Measurements from ENCODE around the gene TTLL1. TPM values are rescaled to one million over a fixed set of nuclear protein-coding genes. Genes with fewer than 3 reads are reported as not detected.
A peak's percentile ranks its signal among the peaks of the same experiment; 100 is the strongest.

Gene TTLL1
- total RNA-seq, 1 experiment from 2014 or later, result 4.1 TPM

DNA sequence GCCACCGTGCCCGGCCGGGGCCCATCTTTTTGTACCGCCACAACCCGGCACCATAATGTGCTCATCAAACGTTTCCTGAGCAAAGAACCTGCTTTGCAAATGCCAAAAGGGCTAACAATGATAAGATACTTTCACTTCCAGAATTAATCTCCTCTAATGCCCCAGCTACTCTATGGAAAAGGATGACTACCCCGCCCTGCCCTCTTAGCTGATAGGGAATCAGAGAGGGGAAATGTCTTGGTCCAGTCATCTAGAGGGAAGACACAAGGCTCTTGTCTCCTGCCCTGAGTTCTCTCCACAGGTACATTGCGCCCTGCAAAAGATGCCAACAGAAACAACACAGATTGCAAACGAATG lies 586 bp downstream of the TTLL1 start:
- no peaks in the 10 kb centered on the region for H3K9me3 Mint-ChIP-seq (ENCODE audit: unreplicated experiment)
- Histone ChIP-seq H3K9me3 (no peaks in the 10 kb centered on the region), H3K27me3 (replicated peaks; ENCODE audit: control insufficient read depth, insufficient read depth, low read length) (no peaks in the 10 kb centered on the region), H3K36me3 (ENCODE audit: control insufficient read depth, insufficient read depth, low read length) (no peaks in the 10 kb centered on the region), H3K4me3 (ENCODE audit: low read depth, low read length) (peak overlapping the region; percentile 64), H3K4me1 (no peaks in the 10 kb centered on the region)
- H3K27me3 Mint-ChIP-seq (ENCODE audit: insufficient read depth, unreplicated experiment), result no peaks in the 10 kb centered on the region
- DNase-seq, result no peak
- H3K36me3 Mint-ChIP-seq (ENCODE audit: insufficient read depth, unreplicated experiment), result no peaks in the 10 kb centered on the region
- POLR2A ChIA-PET, result no interaction called here
- BruUV-seq (replicated peaks), result no TSS peak
- intact Hi-C loops (cut with micrococcal nuclease; ENCODE audit: unreplicated experiment), result loop anchor here (2.0 kb wide), 1 partner anchor 16 kb away; no protein-coding TSS in a partner anchor
- TF ChIP-seq, protein P1, sequence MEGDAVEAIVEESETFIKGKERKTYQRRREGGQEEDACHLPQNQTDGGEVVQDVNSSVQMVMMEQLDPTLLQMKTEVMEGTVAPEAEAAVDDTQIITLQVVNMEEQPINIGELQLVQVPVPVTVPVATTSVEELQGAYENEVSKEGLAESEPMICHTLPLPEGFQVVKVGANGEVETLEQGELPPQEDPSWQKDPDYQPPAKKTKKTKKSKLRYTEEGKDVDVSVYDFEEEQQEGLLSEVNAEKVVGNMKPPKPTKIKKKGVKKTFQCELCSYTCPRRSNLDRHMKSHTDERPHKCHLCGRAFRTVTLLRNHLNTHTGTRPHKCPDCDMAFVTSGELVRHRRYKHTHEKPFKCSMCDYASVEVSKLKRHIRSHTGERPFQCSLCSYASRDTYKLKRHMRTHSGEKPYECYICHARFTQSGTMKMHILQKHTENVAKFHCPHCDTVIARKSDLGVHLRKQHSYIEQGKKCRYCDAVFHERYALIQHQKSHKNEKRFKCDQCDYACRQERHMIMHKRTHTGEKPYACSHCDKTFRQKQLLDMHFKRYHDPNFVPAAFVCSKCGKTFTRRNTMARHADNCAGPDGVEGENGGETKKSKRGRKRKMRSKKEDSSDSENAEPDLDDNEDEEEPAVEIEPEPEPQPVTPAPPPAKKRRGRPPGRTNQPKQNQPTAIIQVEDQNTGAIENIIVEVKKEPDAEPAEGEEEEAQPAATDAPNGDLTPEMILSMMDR (IDR thresholded peaks at IDR 0.05; ENCODE audit: insufficient read depth in 1 of 2, low read depth in 1 of 2, low read length in 1 of 2, severe bottlenecking in 1 of 2, unreplicated experiment in 1 of 2), result no peak
- H3K27ac Mint-ChIP-seq (ENCODE audit: unreplicated experiment), result peak overlapping the region; percentile 82
- H3K4me3 Mint-ChIP-seq (ENCODE audit: unreplicated experiment), result peak overlapping the region; percentile 91
- CTCF ChIA-PET, result interaction anchor here (0.6 kb wide), 1 partner anchor 280 kb away, joined by 4 read pairs; no protein-coding TSS in a partner anchor
- peaks cover 8% of the 10 kb centered on the region for H3K4me1 Mint-ChIP-seq (ENCODE audit: low read depth, unreplicated experiment)

DNA sequence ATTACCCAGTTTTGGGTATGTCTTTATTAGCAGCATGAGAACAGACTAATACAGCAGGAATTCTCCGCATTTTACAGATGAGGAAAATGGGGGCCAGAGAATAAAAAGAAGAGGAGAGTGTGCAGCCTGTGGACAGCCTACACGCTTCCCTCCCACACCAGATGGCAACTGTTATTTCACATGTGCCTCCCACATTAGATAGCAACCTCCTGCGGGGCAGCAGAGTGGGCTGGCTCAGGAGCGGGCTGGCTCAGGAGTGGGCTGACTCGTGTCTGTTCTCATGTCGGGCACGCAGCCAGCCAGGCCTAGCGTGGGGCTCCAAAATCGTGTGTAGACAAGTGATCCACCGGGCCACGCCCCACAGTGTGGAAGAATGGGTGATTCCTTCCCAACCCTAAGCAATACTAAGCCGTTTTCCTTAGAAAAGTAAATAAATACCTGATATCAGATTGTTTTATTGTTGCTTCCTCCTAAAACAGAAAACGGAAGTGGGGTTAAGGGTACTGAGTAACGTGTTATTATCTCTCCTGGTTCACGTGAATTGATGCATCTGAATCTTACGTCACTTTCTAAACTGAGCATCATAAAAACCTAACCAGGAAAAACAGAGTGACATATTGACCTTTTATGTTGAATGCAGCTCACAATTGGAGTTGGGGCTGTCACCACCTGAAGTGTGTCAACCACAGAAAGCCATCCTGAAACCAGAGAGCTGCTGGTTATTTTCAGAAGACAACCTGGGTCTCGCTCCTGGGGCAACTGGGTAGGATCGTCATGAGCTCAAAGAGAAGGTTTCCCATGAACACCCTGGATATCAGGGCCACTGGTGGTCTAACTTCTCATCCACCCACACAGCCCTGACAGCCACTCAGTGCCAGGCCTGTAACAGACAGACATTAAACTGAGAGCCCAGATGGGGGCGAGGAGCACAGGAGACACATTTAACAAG lies 3.3 kb downstream of the TTLL1 start:
- CTCF ChIA-PET, result no interaction called here

DNA sequence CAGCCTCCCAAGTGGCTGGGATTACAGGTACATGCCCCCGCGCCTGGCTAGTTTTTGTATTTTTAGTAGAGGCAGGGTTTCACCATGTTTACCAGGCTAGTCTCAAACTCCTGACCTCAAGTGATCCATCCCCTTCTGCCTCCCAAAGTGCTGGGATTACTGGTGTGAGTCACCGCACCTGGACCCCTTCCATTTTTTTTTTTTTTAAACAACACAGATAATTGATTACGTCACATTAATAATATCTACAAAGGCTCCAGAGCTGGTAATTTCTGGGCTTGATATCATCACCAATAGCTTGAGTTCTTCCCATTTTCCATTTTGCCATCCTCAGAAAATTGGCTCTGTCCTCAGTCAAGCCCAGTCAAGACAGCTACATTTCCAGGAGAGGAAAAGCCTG lies 7.2 kb downstream of the TTLL1 start:
- no peaks in the 10 kb centered on the region for H3K36me3 Mint-ChIP-seq (ENCODE audit: insufficient read depth, unreplicated experiment)
- no peaks in the 10 kb centered on the region for H3K27me3 Mint-ChIP-seq (ENCODE audit: insufficient read depth, unreplicated experiment)
- H3K9me3 Mint-ChIP-seq (ENCODE audit: unreplicated experiment), result no peaks in the 10 kb centered on the region
- no peak for DNase-seq
- no peaks in the 10 kb centered on the region for H3K27me3 ChIP-seq (replicated peaks; ENCODE audit: control insufficient read depth, insufficient read depth, low read length)
- BruUV-seq (replicated peaks), result no TSS peak
- H3K4me1 ChIP-seq, result peaks cover 8% of the 10 kb centered on the region
- no peak overlapping the region for H3K4me3 ChIP-seq (ENCODE audit: low read depth, low read length)
- intact Hi-C loops (cut with micrococcal nuclease; ENCODE audit: unreplicated experiment), result no loop called here
- H3K9me3 ChIP-seq, result no peaks in the 10 kb centered on the region
- TF ChIP-seq, protein P1 (IDR thresholded peaks at IDR 0.05; ENCODE audit: insufficient read depth in 1 of 2, low read depth in 1 of 2, low read length in 1 of 2, severe bottlenecking in 1 of 2, unreplicated experiment in 1 of 2), result no peak
- POLR2A ChIA-PET, result no interaction called here
- no peak overlapping the region for H3K27ac Mint-ChIP-seq (ENCODE audit: unreplicated experiment)
- H3K4me3 Mint-ChIP-seq (ENCODE audit: unreplicated experiment), result no peak overlapping the region
- no peaks in the 10 kb centered on the region for H3K36me3 ChIP-seq (ENCODE audit: control insufficient read depth, insufficient read depth, low read length)
- CTCF ChIA-PET, result interaction anchor here (0.5 kb wide), 1 partner anchor 44 kb away, joined by 5 read pairs; no protein-coding TSS in a partner anchor
- H3K4me1 Mint-ChIP-seq (ENCODE audit: low read depth, unreplicated experiment), result peaks cover 7% of the 10 kb centered on the region

More for the DNA sequence above, 3.3 kb downstream of the TTLL1 start:
- no peaks in the 10 kb centered on the region for H3K27me3 ChIP-seq (replicated peaks; ENCODE audit: control insufficient read depth, insufficient read depth, low read length)
- no peaks in the 10 kb centered on the region for H3K4me1 ChIP-seq
- TF ChIP-seq, protein P1 (IDR thresholded peaks at IDR 0.05; ENCODE audit: insufficient read depth in 1 of 2, low read depth in 1 of 2, low read length in 1 of 2, severe bottlenecking in 1 of 2, unreplicated experiment in 1 of 2), result no peak
- Mint-ChIP-seq H3K4me3 (ENCODE audit: unreplicated experiment) (no peak overlapping the region), H3K27me3 (ENCODE audit: insufficient read depth, unreplicated experiment) (no peaks in the 10 kb centered on the region), H3K27ac (ENCODE audit: unreplicated experiment) (no peak overlapping the region), H3K9me3 (ENCODE audit: unreplicated experiment) (no peaks in the 10 kb centered on the region), H3K36me3 (ENCODE audit: insufficient read depth, unreplicated experiment) (no peaks in the 10 kb centered on the region), H3K4me1 (ENCODE audit: low read depth, unreplicated experiment) (no peaks in the 10 kb centered on the region)
- H3K36me3 ChIP-seq (ENCODE audit: control insufficient read depth, insufficient read depth, low read length), result no peaks in the 10 kb centered on the region
- POLR2A ChIA-PET, result no interaction called here
- no peaks in the 10 kb centered on the region for H3K9me3 ChIP-seq
- H3K4me3 ChIP-seq (ENCODE audit: low read depth, low read length), result no peak overlapping the region
- no TSS peak for BruUV-seq (replicated peaks)
- intact Hi-C loops (cut with micrococcal nuclease; ENCODE audit: unreplicated experiment), result no loop called here
- DNase-seq, result no peak

Data from Caco-2 (cell line).